GM12872 (cell line): ENCODE results near the gene SETDB1.
A peak's percentile ranks its signal among the peaks of the same experiment; 100 is the strongest.

Experiments
- CTCF ChIP-seq: IDR thresholded peaks from 3 replicates; pipeline ENCODE4 v1.5.1; 2011; ENCODE audit warnings: low read depth, mild to moderate bottlenecking, low read length, moderate library complexity; ENCODE audit not compliant: insufficient read depth

Gene SETDB1

GRCh38 chr1:151002051-151002450 is 75.9 kb downstream of the SETDB1 start:
- TF ChIP-seq CTCF, result no peak

GRCh38 chr1:151002611-151003010 is 76.4 kb downstream of the SETDB1 start:
- TF ChIP-seq CTCF, result no peak

GRCh38 chr1:151003180-151003579 is 77.0 kb downstream of the SETDB1 start:
- no peak for TF ChIP-seq CTCF

- TF ChIP-seq CTCF, result no peak
Measured at GRCh38 chr1:151005729-151006319, 79.7 kb downstream of the SETDB1 start.

- TF ChIP-seq CTCF, result peak; percentile 65
Measured at GRCh38 chr1:151006327-151007052, 80.3 kb downstream of the SETDB1 start, which contains the start of gene MINDY1. Gene MINDY1, minus strand, starts transcription at chr1:151006902. Its CDS starts 4,285 bp downstream, at chr1:151002617.

- no peak for TF ChIP-seq CTCF
Measured at GRCh38 chr1:151007853-151008243, 81.7 kb downstream of the SETDB1 start.

- TF ChIP-seq CTCF, result no peak
Measured at GRCh38 chr1:151008244-151009205, 82.4 kb downstream of the SETDB1 start, which contains the start of gene PRUNE1. Gene PRUNE1, plus strand, starts transcription at chr1:151008449. Its CDS starts 184 bp downstream, at chr1:151008633.
